Activated B cell treated with CpG ODN at 0.5 μM for 24 hours (primary cell): Measurements from ENCODE around the gene PCTP. TPM values are rescaled to one million over a fixed set of nuclear protein-coding genes. Genes with fewer than 3 reads are reported as not detected.

Source experiments
- ATAC-seq: fragments of 200-7000 bp; cut with Tn5 transposase; one replicate; pipeline ENCODE4 v1.10.0; 2021; ENCODE audit warnings: low read depth, mild to moderate bottlenecking, moderate library complexity
- CTCF ChIA-PET: fragments of 350-600 bp; sonication (Branson Sonifier 250); formaldehyde crosslinking; loops from one replicate; lab custom pipeline; 2021; ENCODE audit warnings: antibody characterized with exemption; lab: Charles Lee
- POLR2A ChIA-PET: fragments of 350-600 bp; sonication (Branson Sonifier 250); formaldehyde crosslinking; loops from one replicate; lab custom pipeline; 2021; ENCODE audit warnings: antibody characterized with exemption; lab: Charles Lee
- DNase-seq: peaks from one replicate; pipeline ENCODE4 v3.0.0; 2022
- H3K27ac Mint-ChIP-seq: one replicate; pipeline ENCODE4 v1.8.0; 2020; ENCODE audit warnings: mixed read lengths
- H3K27me3 Mint-ChIP-seq: one replicate; pipeline ENCODE4 v1.8.0; 2021; ENCODE audit warnings: mixed read lengths
- H3K36me3 Mint-ChIP-seq: one replicate; pipeline ENCODE4 v1.8.0; 2021; ENCODE audit warnings: low read depth, mixed read lengths
- H3K4me1 Mint-ChIP-seq: one replicate; pipeline ENCODE4 v1.8.0; 2021; ENCODE audit warnings: mixed read lengths
- H3K4me3 Mint-ChIP-seq: one replicate; pipeline ENCODE4 v1.8.0; 2020; ENCODE audit warnings: mild to moderate bottlenecking, mixed read lengths
- H3K9me3 Mint-ChIP-seq: one replicate; pipeline ENCODE4 v1.8.0; 2020; ENCODE audit warnings: mixed read lengths
- CTCF ChIP-seq: fragments of 200-600 bp; IDR thresholded peaks from one replicate; pipeline ENCODE4 v1.8.0; 2022; ENCODE audit warnings: antibody characterized with exemption, mild to moderate bottlenecking
- intact Hi-C: fragments of 100-400 bp; cut with micrococcal nuclease; formaldehyde crosslinking; loops from one replicate; pipeline ENCODE4 v1.15.1; 2024
- total RNA-seq: library from RNA; stranded (reverse); gene quantifications from 2 replicates; pipeline ENCODE4 v1.2.3, GENCODE V29; 2022

The PCTP gene
- total RNA-seq, 1 donor from 2014 or later = 9.0 TPM

DNA sequence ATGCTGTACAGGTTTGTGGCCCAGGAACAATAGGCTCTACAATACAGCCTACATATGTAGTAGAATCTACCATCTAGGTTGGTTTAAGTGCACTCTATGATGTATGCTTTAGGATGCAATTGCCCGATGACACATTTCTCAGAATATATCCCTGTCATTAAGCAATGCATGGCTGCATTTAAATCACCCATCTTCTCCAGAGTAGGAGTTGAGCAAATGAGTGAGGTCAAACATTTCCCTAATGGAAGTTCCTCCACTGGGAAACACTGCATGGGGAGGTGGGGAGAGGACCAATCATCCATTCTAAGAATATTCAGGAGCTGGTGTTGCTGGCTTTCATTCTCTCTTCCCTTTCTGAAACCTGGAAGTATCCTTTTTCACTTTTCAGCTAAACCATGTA, 2.0 kb upstream of the PCTP start:
- TF ChIP-seq CTCF = no peak
- Mint-ChIP-seq H3K27me3 (peaks cover 11% of the 10 kb centered on the region), H3K27ac (no peak overlapping the region), H3K4me1 (peaks cover 13% of the 10 kb centered on the region), H3K4me3 (no peak overlapping the region), H3K9me3 (no peaks in the 10 kb centered on the region), H3K36me3 (no peaks in the 10 kb centered on the region)
- ChIA-PET CTCF (no interaction called here), POLR2A (no interaction called here)
- no peak for ATAC-seq
- no peak for DNase-seq
- intact Hi-C loops = no loop called here

GRCh38 chr17:55749985-55750384, 866 bp upstream of the PCTP start:
- H3K4me3 Mint-ChIP-seq = no peak overlapping the region
- H3K9me3 Mint-ChIP-seq = no peaks in the 10 kb centered on the region
- peaks cover 11% of the 10 kb centered on the region for H3K27me3 Mint-ChIP-seq
- DNase-seq (no peak), ATAC-seq (no peak)
- H3K4me1 Mint-ChIP-seq = peaks cover 13% of the 10 kb centered on the region
- no peak for TF ChIP-seq CTCF
- POLR2A ChIA-PET = no interaction called here
- CTCF ChIA-PET = interaction anchor here (2.2 kb wide), 1 partner anchor 15 kb away, joined by 9 read pairs; no protein-coding TSS in a partner anchor
- H3K27ac Mint-ChIP-seq = no peak overlapping the region
- intact Hi-C loops = loop anchor here (5.0 to 10.0 kb wide), 3 partner anchors 325 to 783 kb away; partner anchors contain the start of genes COX11, HLF, MMD and STXBP4
- no peaks in the 10 kb centered on the region for H3K36me3 Mint-ChIP-seq

DNA sequence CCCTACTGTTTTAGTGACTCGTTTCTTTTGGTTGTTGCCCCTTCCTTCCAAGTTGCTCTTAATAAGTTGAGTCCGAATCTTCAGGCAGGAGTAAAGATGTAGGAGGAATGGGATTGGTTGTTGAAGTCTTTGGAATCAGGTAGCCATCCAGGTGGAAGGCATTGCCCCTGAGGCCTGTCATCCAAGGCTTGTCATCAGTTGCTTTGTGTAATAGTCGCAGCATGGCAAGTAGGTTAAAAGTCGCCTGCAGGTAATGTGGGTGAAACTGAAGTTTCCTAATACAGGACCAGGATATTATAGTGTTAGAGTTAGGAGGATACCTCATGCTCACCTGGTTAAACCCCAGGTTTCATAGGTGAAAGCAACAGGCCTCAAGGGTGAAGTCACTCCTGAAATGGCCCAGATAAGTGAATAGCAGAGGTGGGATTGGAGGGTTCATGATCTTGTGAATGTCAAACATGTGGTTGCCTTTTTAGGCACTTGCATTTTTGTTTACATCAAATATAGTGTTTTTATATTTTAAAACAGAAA, 934 bp downstream of the PCTP start:
- Mint-ChIP-seq H3K36me3 (no peaks in the 10 kb centered on the region), H3K9me3 (no peaks in the 10 kb centered on the region), H3K4me3 (peak overlapping the region; percentile 84), H3K27ac (no peak overlapping the region), H3K27me3 (peaks cover 2% of the 10 kb centered on the region), H3K4me1 (peaks cover 15% of the 10 kb centered on the region)
- CTCF ChIA-PET = interaction anchor here (0.7 to 2.2 kb wide), 2 partner anchors 17 to 27 kb away, joined by 3 to 9 read pairs; no protein-coding TSS in a partner anchor
- no peak for ATAC-seq
- POLR2A ChIA-PET = no interaction called here
- intact Hi-C loops = loop anchor here (1.0 to 10.0 kb wide), 4 partner anchors 174 to 784 kb away; partner anchors contain the start of genes COX11, HLF, MMD and STXBP4
- no peak for TF ChIP-seq CTCF
- no peak for DNase-seq

- Mint-ChIP-seq H3K4me3 (no peak overlapping the region), H3K9me3 (no peaks in the 10 kb centered on the region), H3K27me3 (no peaks in the 10 kb centered on the region), H3K4me1 (peaks cover 7% of the 10 kb centered on the region), H3K36me3 (no peaks in the 10 kb centered on the region), H3K27ac (no peak overlapping the region)
- intact Hi-C loops = loop anchor here (10.0 kb wide), 2 partner anchors 332 to 492 kb away; partner anchors contain the start of genes HLF and MMD
- ChIA-PET POLR2A (no interaction called here), CTCF (no interaction called here)
- no peak for TF ChIP-seq CTCF
- DNase-seq = no peak
- no peak for ATAC-seq
Observed at GRCh38 chr17:55756689-55757088, 5.8 kb downstream of the PCTP start.

GRCh38 chr17:55757659-55758058, 6.8 kb downstream of the PCTP start:
- H3K4me3 Mint-ChIP-seq = no peak overlapping the region
- no peak for TF ChIP-seq CTCF
- DNase-seq (no peak), ATAC-seq (no peak)
- intact Hi-C loops = loop anchor here (10.0 kb wide), 2 partner anchors 333 to 493 kb away; partner anchors contain the start of genes HLF and MMD
- H3K27me3 Mint-ChIP-seq = no peaks in the 10 kb centered on the region
- CTCF ChIA-PET = no interaction called here
- POLR2A ChIA-PET = no interaction called here
- no peaks in the 10 kb centered on the region for H3K36me3 Mint-ChIP-seq
- H3K27ac Mint-ChIP-seq = no peak overlapping the region
- no peaks in the 10 kb centered on the region for H3K9me3 Mint-ChIP-seq
- H3K4me1 Mint-ChIP-seq = peaks cover 2% of the 10 kb centered on the region
